AG04449 (cell line): ENCODE data around the gene FJX1.

Experiments used
- CTCF ChIA-PET: fragments of 350-600 bp; formaldehyde crosslinking; extraction: SDS; loops from one replicate; lab custom pipeline; 2021; ENCODE audit warnings: antibody characterized with exemption; lab: Yijun Ruan, JAX
- POLR2A ChIA-PET: fragments of 400-600, 350-600 bp; formaldehyde crosslinking; extraction: SDS; loops from one replicate; lab custom pipeline; 2020; ENCODE audit warnings: antibody characterized with exemption, inconsistent platforms; lab: Yijun Ruan, JAX
- DNase-seq: peaks from one replicate; pipeline ENCODE4 v3.0.0-alpha.2; 2010; ENCODE audit warnings: low read depth, low spot score
- H3K4me3 ChIP-seq: 2 replicates; pipeline ENCODE4 v1.5.1; 2011; ENCODE audit warnings: low read depth, mild to moderate bottlenecking, control low read depth, low read length
- CTCF ChIP-seq: IDR thresholded peaks from one replicate; pipeline ENCODE4 v1.5.1; 2011; ENCODE audit warnings: mild to moderate bottlenecking, moderate library complexity, low read length, control low read depth, inconsistent platforms; ENCODE audit not compliant: insufficient read depth; ENCODE audit errors: missing control alignments

Gene FJX1

GRCh38 chr11:35600331-35600838 is 17.9 kb upstream of the FJX1 start:
- no peak for TF ChIP-seq CTCF
- POLR2A ChIA-PET = no interaction called here
- CTCF ChIA-PET = interaction anchor here (0.6 to 1.6 kb wide), 2 partner anchors 9 to 15 kb away, joined by 3 to 7 read pairs; no protein-coding TSS in a partner anchor
- no peak for DNase-seq
- no peak overlapping the region for H3K4me3 ChIP-seq

GRCh38 chr11:35602160-35602793 is 16.0 kb upstream of the FJX1 start:
- DNase-seq = no peak
- ChIA-PET CTCF (interaction anchor here (0.6 to 4.0 kb wide), 3 partner anchors 14 to 220 kb away, joined by 3 to 19 read pairs (median 3); no protein-coding TSS in a partner anchor), POLR2A (no interaction called here)
- no peak overlapping the region for H3K4me3 ChIP-seq
- TF ChIP-seq CTCF = no peak

- H3K4me3 ChIP-seq = no peak overlapping the region
- TF ChIP-seq CTCF = no peak
- POLR2A ChIA-PET = no interaction called here
- CTCF ChIA-PET = interaction anchor here (0.6 to 4.0 kb wide), 3 partner anchors 13 to 219 kb away, joined by 3 to 19 read pairs (median 3); no protein-coding TSS in a partner anchor
- no peak for DNase-seq
Observed at GRCh38 chr11:35602979-35603378, 15.3 kb upstream of the FJX1 start.

GRCh38 chr11:35605706-35606105 is 12.6 kb upstream of the FJX1 start:
- no peak for DNase-seq
- TF ChIP-seq CTCF = no peak
- CTCF ChIA-PET = interaction anchor here (0.8 to 4.0 kb wide), 9 partner anchors 9 to 655 kb away, joined by 3 to 19 read pairs (median 4); no protein-coding TSS in a partner anchor
- POLR2A ChIA-PET = no interaction called here
- H3K4me3 ChIP-seq = no peak overlapping the region

- ChIA-PET POLR2A (no interaction called here), CTCF (interaction anchor here (0.8 to 4.0 kb wide), 6 partner anchors 10 to 654 kb away, joined by 3 to 19 read pairs (median 6); no protein-coding TSS in a partner anchor)
- H3K4me3 ChIP-seq = no peak overlapping the region
- no peak for TF ChIP-seq CTCF
- no peak for DNase-seq
Observed at GRCh38 chr11:35606206-35606605, 12.1 kb upstream of the FJX1 start.

- ChIA-PET CTCF (interaction anchor here (0.9 to 2.1 kb wide), 5 partner anchors 8 to 650 kb away, joined by 3 to 7 read pairs (median 5); no protein-coding TSS in a partner anchor), POLR2A (no interaction called here)
- TF ChIP-seq CTCF = no peak
- no peak overlapping the region for H3K4me3 ChIP-seq
- no peak for DNase-seq
Observed at GRCh38 chr11:35608502-35608901, 9.8 kb upstream of the FJX1 start.
